CD4-positive, CD25-positive, alpha-beta regulatory T cell (primary cell): ENCODE results near the gene VDAC1. TPM values are rescaled to one million over a fixed set of nuclear protein-coding genes. Genes with fewer than 3 reads are reported as not detected.

Experiments
- ATAC-seq, 2 donors: fragments of 150-1000 bp; cut with Tn5 transposase; one replicate each; pipeline ENCODE4 v1.10.0; 2021; ENCODE audit warnings: low read depth in 2 of 2, moderate number of reproducible peaks in 2 of 2, moderate library complexity in 1 of 2
- DNase-seq, 3 donors: peaks; one replicate each; pipeline versions ENCODE4 v3.0.0 to v3.0.0-alpha.2; 2012 to 2022; ENCODE audit warnings: mixed read lengths in 1 of 3
- H3K27ac ChIP-seq: one replicate; pipeline ENCODE4 v1.7.0; 2013; ENCODE audit warnings: mild to moderate bottlenecking, low read length; ENCODE audit not compliant: insufficient read depth, poor library complexity, severe bottlenecking
- H3K27me3 ChIP-seq: one replicate; pipeline ENCODE4 v1.7.0; 2013; ENCODE audit warnings: low read length; ENCODE audit not compliant: control insufficient read depth, insufficient read depth
- H3K36me3 ChIP-seq: one replicate; pipeline ENCODE4 v1.7.0; 2013; ENCODE audit warnings: mild to moderate bottlenecking, low read length, moderate library complexity; ENCODE audit not compliant: control insufficient read depth, insufficient read depth
- H3K4me1 ChIP-seq: 2 replicates; pipeline ENCODE4 v1.7.0; 2013; ENCODE audit warnings: mild to moderate bottlenecking, low read length; ENCODE audit not compliant: insufficient read depth, control insufficient read depth, poor library complexity, severe bottlenecking
- H3K4me3 ChIP-seq: one replicate; pipeline ENCODE4 v1.7.0; 2013; ENCODE audit warnings: low read depth, mild to moderate bottlenecking, low read length, moderate library complexity
- H3K9me3 ChIP-seq, 2 experiments: 1 replicate in 1 of 2; 2 replicates in 1 of 2; pipeline ENCODE4 v1.7.0; 2013; ENCODE audit warnings: low read length in 2 of 2, mild to moderate bottlenecking in 1 of 2, moderate library complexity in 1 of 2; ENCODE audit not compliant: control insufficient read depth in 2 of 2
- H3K27ac Mint-ChIP-seq, 3 donors: one replicate each; pipeline ENCODE4 v1.8.0; 2020 to 2022; ENCODE audit warnings: mild to moderate bottlenecking in 3 of 3, mixed read lengths in 3 of 3, moderate library complexity in 2 of 3
- H3K27me3 Mint-ChIP-seq: one replicate; pipeline ENCODE4 v1.8.0; 2022; ENCODE audit warnings: mild to moderate bottlenecking, mixed read lengths
- H3K36me3 Mint-ChIP-seq: one replicate; pipeline ENCODE4 v1.8.0; 2020; ENCODE audit warnings: mixed read lengths
- H3K4me1 Mint-ChIP-seq, 4 donors: one replicate each; pipeline ENCODE4 v1.8.0; 2020 to 2022; ENCODE audit warnings: mixed read lengths in 4 of 4, mild to moderate bottlenecking in 1 of 4
- H3K4me3 Mint-ChIP-seq, 4 donors: one replicate each; pipeline ENCODE4 v1.8.0; 2020 to 2022; ENCODE audit warnings: mild to moderate bottlenecking in 4 of 4, mixed read lengths in 4 of 4, moderate library complexity in 3 of 4
- H3K9me3 Mint-ChIP-seq, 7 donors: one replicate each; pipeline ENCODE4 v1.8.0; 2020 to 2022; ENCODE audit warnings: mixed read lengths in 7 of 7, mild to moderate bottlenecking in 3 of 7, moderate library complexity in 2 of 7
- polyA plus RNA-seq, 4 donors: library from polyadenylated mRNA; unstranded; fragments of 300-500 nt; fragmentation: Illumina TruSeq; gene quantifications; one replicate each; pipeline ENCODE4 v1.2.3, GENCODE V29; 2021
- total RNA-seq: library from RNA; stranded (reverse); gene quantifications from one replicate; pipeline ENCODE4 v1.2.3, GENCODE V29; 2022

The VDAC1 gene
- total and polyA plus RNA-seq, 5 donors from 2014 or later = 56.0 to 104 (median 93.9) TPM

- Histone ChIP-seq H3K9me3 (no peaks in the 10 kb centered on the region), H3K36me3 (no peaks in the 10 kb centered on the region), H3K27me3 (no peaks in the 10 kb centered on the region), H3K27ac (no peak overlapping the region), H3K4me3 (no peak overlapping the region), H3K4me1 (peaks cover 13% of the 10 kb centered on the region)
- Mint-ChIP-seq H3K9me3 (peaks cover 0 to 1% (median 0%) of the 10 kb centered on the region in 7 donors), H3K27ac (no peak overlapping the region), H3K36me3 (no peaks in the 10 kb centered on the region), H3K4me1 (peaks cover 0 to 13% (median 9%) of the 10 kb centered on the region in 4 donors), H3K27me3 (no peaks in the 10 kb centered on the region), H3K4me3 (no peak overlapping the region)
- no peak for DNase-seq
- ATAC-seq = no peak
Measured at GRCh38 chr5:133934822-133935666, 69.7 kb downstream of the VDAC1 start.

- Histone ChIP-seq H3K9me3 (no peaks in the 10 kb centered on the region), H3K27ac (no peak overlapping the region), H3K36me3 (no peaks in the 10 kb centered on the region), H3K27me3 (no peaks in the 10 kb centered on the region), H3K4me1 (peaks cover 17% of the 10 kb centered on the region), H3K4me3 (no peak overlapping the region)
- H3K27me3 Mint-ChIP-seq = no peaks in the 10 kb centered on the region
- H3K36me3 Mint-ChIP-seq = no peaks in the 10 kb centered on the region
- ATAC-seq (no peak), DNase-seq (no peak)
- H3K4me3 Mint-ChIP-seq = no peak overlapping the region
- no peak overlapping the region for H3K27ac Mint-ChIP-seq
- peaks cover 0 to 20% (median 13%) of the 10 kb centered on the region in 4 donors for H3K4me1 Mint-ChIP-seq
- peaks cover 0 to 1% (median 0%) of the 10 kb centered on the region in 7 donors for H3K9me3 Mint-ChIP-seq
Measured at GRCh38 chr5:133934311-133934710, 70.5 kb downstream of the VDAC1 start.

- Mint-ChIP-seq H3K27ac (no peak overlapping the region), H3K4me3 (no peak overlapping the region), H3K27me3 (no peaks in the 10 kb centered on the region), H3K36me3 (no peaks in the 10 kb centered on the region), H3K4me1 (peaks cover 0 to 24% (median 13%) of the 10 kb centered on the region in 4 donors), H3K9me3 (peaks cover 0 to 1% (median 0%) of the 10 kb centered on the region in 7 donors)
- DNase-seq = no peak
- Histone ChIP-seq H3K27ac (no peak overlapping the region), H3K27me3 (no peaks in the 10 kb centered on the region), H3K4me1 (peaks cover 17% of the 10 kb centered on the region), H3K4me3 (no peak overlapping the region), H3K9me3 (no peaks in the 10 kb centered on the region), H3K36me3 (no peaks in the 10 kb centered on the region)
- ATAC-seq = no peak
Measured at GRCh38 chr5:133933670-133934295, 71.0 kb downstream of the VDAC1 start.

- Mint-ChIP-seq H3K27ac (no peak overlapping the region), H3K27me3 (no peaks in the 10 kb centered on the region), H3K4me1 (peaks cover 0 to 26% (median 13%) of the 10 kb centered on the region in 4 donors), H3K4me3 (no peak overlapping the region), H3K9me3 (peaks cover 0 to 1% (median 0%) of the 10 kb centered on the region in 7 donors), H3K36me3 (no peaks in the 10 kb centered on the region)
- Histone ChIP-seq H3K27ac (no peak overlapping the region), H3K36me3 (no peaks in the 10 kb centered on the region), H3K4me1 (peaks cover 17% of the 10 kb centered on the region), H3K27me3 (no peaks in the 10 kb centered on the region), H3K9me3 (no peaks in the 10 kb centered on the region), H3K4me3 (no peak overlapping the region)
- ATAC-seq (no peak), DNase-seq (no peak)
Measured at GRCh38 chr5:133933169-133933509, 71.6 kb downstream of the VDAC1 start.

GRCh38 chr5:133932441-133933168, 72.2 kb downstream of the VDAC1 start:
- no peaks in the 10 kb centered on the region for H3K36me3 Mint-ChIP-seq
- peak overlapping the region in 2 of 3 donors; percentile 44 to 74 for H3K27ac Mint-ChIP-seq
- Histone ChIP-seq H3K27ac (no peak overlapping the region), H3K4me1 (peaks cover 17% of the 10 kb centered on the region), H3K9me3 (no peaks in the 10 kb centered on the region), H3K36me3 (no peaks in the 10 kb centered on the region), H3K27me3 (no peaks in the 10 kb centered on the region), H3K4me3 (no peak overlapping the region)
- no peak overlapping the region for H3K4me3 Mint-ChIP-seq
- ATAC-seq (peak in 1 of 2 donors; percentile 8), DNase-seq (no peak)
- peaks cover 0 to 26% (median 13%) of the 10 kb centered on the region in 4 donors for H3K4me1 Mint-ChIP-seq
- peaks cover 0 to 1% (median 0%) of the 10 kb centered on the region in 7 donors for H3K9me3 Mint-ChIP-seq
- H3K27me3 Mint-ChIP-seq = no peaks in the 10 kb centered on the region

- no peak overlapping the region for H3K27ac ChIP-seq
- Mint-ChIP-seq H3K36me3 (no peaks in the 10 kb centered on the region), H3K27ac (peak overlapping the region in 1 of 3 donors; percentile 92), H3K4me1 (peaks cover 0 to 27% (median 13%) of the 10 kb centered on the region in 4 donors), H3K27me3 (no peaks in the 10 kb centered on the region), H3K9me3 (peaks cover 0 to 1% (median 0%) of the 10 kb centered on the region in 7 donors), H3K4me3 (no peak overlapping the region)
- H3K4me3 ChIP-seq = no peak overlapping the region
- ATAC-seq (no peak), DNase-seq (no peak)
- no peaks in the 10 kb centered on the region for H3K27me3 ChIP-seq
- H3K36me3 ChIP-seq = no peaks in the 10 kb centered on the region
- H3K4me1 ChIP-seq = peaks cover 17% of the 10 kb centered on the region
- H3K9me3 ChIP-seq = no peaks in the 10 kb centered on the region
Measured at GRCh38 chr5:133931546-133931945, 73.2 kb downstream of the VDAC1 start.

- Mint-ChIP-seq H3K4me1 (peaks cover 0 to 27% (median 13%) of the 10 kb centered on the region in 4 donors), H3K27me3 (no peaks in the 10 kb centered on the region), H3K27ac (peak overlapping the region; percentile 91 to 99 (median 92)), H3K9me3 (peaks cover 0 to 1% (median 0%) of the 10 kb centered on the region in 7 donors), H3K4me3 (peak overlapping the region; percentile 33 to 85 (median 85)), H3K36me3 (no peaks in the 10 kb centered on the region)
- Histone ChIP-seq H3K27me3 (no peaks in the 10 kb centered on the region), H3K4me3 (peak overlapping the region; percentile 73), H3K36me3 (no peaks in the 10 kb centered on the region), H3K4me1 (peaks cover 17% of the 10 kb centered on the region), H3K27ac (no peak overlapping the region), H3K9me3 (no peaks in the 10 kb centered on the region)
- no peak for ATAC-seq
- DNase-seq = no peak
Measured at GRCh38 chr5:133930813-133931090, 74.0 kb downstream of the VDAC1 start.
